GM12891 (cell line): Measurements from ENCODE around the gene ZDHHC9.

ENCODE experiments used
- PAX5 ChIP-seq: IDR thresholded peaks from 2 replicates; pipeline ENCODE4 v1.6.1; 2011; ENCODE audit warnings: low read length, moderate library complexity, mild to moderate bottlenecking; ENCODE audit not compliant: insufficient read depth, severe bottlenecking
- POLR2A ChIP-seq: IDR thresholded peaks from 2 replicates; pipeline ENCODE4 v1.6.1; 2011; ENCODE audit warnings: low read depth, low read length, control low read depth
- POLR2AphosphoS5 ChIP-seq: IDR thresholded peaks from 2 replicates; pipeline ENCODE4 v1.6.1; 2011; ENCODE audit warnings: low read depth, low read length, control low read depth
- POU2F2 ChIP-seq: IDR thresholded peaks from 2 replicates; pipeline ENCODE4 v1.6.1; 2011; ENCODE audit warnings: low read depth, mild to moderate bottlenecking, control low read depth, low read length, moderate library complexity
- TAF1 ChIP-seq: IDR thresholded peaks from 2 replicates; pipeline ENCODE4 v1.6.1; 2011; ENCODE audit warnings: low read depth, low read length, control low read depth

DNA sequence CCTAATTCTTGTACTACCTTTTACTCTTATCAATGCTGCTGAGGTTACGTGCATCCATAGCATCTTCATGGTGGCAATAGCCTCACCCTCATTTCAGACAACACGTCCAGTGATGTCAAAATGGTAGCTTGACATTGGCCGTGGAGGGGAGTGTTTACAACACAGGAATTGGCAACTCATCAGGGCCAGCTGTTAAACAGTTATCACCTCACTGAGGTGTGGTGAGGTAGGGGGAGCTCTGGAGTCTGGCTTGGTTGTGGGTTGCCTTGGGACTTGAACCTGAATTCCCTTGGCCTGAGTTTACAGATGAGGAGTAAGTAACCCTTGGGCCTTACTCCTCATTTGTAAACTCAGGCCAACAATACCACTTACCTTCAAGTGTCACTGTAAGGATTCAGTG lies 53.5 kb downstream of the ZDHHC9 start:
- TF ChIP-seq POLR2AphosphoS5, result no peak
- no peak for TF ChIP-seq POLR2A
- no peak for TF ChIP-seq TAF1
- no peak for TF ChIP-seq PAX5
- no peak for TF ChIP-seq POU2F2
